HUES64 (cell line): Measurements from ENCODE around the gene MICAL2. TPM values are rescaled to one million over a fixed set of nuclear protein-coding genes. Genes with fewer than 3 reads are reported as not detected.

Source experiments
- H3K27ac ChIP-seq: 2 replicates; pipeline ENCODE4 v1.7.0; 2013; ENCODE audit warnings: low read depth, low read length, inconsistent platforms
- H3K27me3 ChIP-seq: 2 replicates; pipeline ENCODE4 v1.6.1; 2013; ENCODE audit warnings: mild to moderate bottlenecking, low read length; ENCODE audit not compliant: insufficient read depth
- H3K36me3 ChIP-seq: 2 replicates; pipeline ENCODE4 v1.6.1; 2013; ENCODE audit warnings: mild to moderate bottlenecking, low read length; ENCODE audit not compliant: insufficient read depth
- H3K4me1 ChIP-seq: 2 replicates; pipeline ENCODE4 v1.6.1; 2013; ENCODE audit warnings: mild to moderate bottlenecking, low read length, moderate library complexity; ENCODE audit not compliant: insufficient read depth
- H3K4me3 ChIP-seq: 2 replicates; pipeline ENCODE4 v1.5.1; 2013; ENCODE audit warnings: mild to moderate bottlenecking, low read length, moderate library complexity
- H3K9ac ChIP-seq: 2 replicates; pipeline ENCODE4 v1.6.1; 2013; ENCODE audit warnings: mild to moderate bottlenecking, low read depth, low read length
- H3K9me3 ChIP-seq: 2 replicates; pipeline ENCODE4 v1.6.1; 2013; ENCODE audit warnings: low read depth, low read length; ENCODE audit not compliant: insufficient read depth
- WGBS: fragments of 150-250, 120-280 bp; methylation state at CpG from one replicate; pipeline ENCODE4 v1.1.7; 2013; ENCODE audit warnings: missing lambda C conversion rate; 5-methylcytosine and 5-hydroxymethylcytosine counted together
- polyA plus RNA-seq, 2 experiments: library from polyadenylated mRNA; stranded (reverse); fragments of 50-300 nt; gene quantifications; one replicate each; pipeline ENCODE4 v1.2.3, GENCODE V29; 2013

MICAL2 gene
- 2.5 TPM for polyA plus RNA-seq (2013, experiment 1 of 2)
- polyA plus RNA-seq (2013, experiment 2 of 2): 1.2 TPM

- Histone ChIP-seq H3K27ac (no peak within 1 kb of the TSS), H3K4me3 (peak within 1 kb of the TSS; percentile 64), H3K9me3 (no peaks in the 10 kb centered on the region), H3K9ac (no peak within 1 kb of the TSS), H3K36me3 (no peaks in the 10 kb centered on the region), H3K4me1 (peaks cover 8% of the 10 kb centered on the region; the same call in 1 of the 2 replicates), H3K27me3 (peaks cover 47% of the 10 kb centered on the region)
- under 1% methylated on average over 56 of the region's 56 CpGs for WGBS
Observed at GRCh38 chr11:12110201-12110713, at the start of gene MICAL2. Gene MICAL2, plus strand, starts transcription at chr11:12110590. Its CDS starts 51,566 bp downstream, at chr11:12162156.

GRCh38 chr11:12061851-12062560, 48.4 kb upstream of the MICAL2 start:
- H3K27ac ChIP-seq: no peak overlapping the region

DNA sequence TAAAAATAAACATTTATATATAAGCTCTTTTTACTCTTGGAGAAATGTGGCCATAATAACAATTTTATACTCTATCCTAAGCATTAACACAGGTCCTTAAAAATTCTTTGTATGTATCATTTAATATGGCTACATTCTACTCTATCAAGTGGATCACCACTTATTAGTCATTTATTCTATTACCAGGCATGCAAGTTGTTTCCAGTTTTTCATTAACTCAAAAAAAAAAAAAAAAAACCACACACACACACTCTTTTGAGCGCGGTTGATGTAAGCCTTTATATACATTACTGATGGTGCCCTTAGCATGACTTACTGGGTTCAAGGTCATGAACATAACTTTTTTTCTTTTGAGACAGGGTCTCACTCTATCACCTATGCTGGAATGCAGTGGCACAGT, 47.1 kb upstream of the MICAL2 start:
- Histone ChIP-seq H3K9ac (no peak overlapping the region), H3K27ac (no peak overlapping the region), H3K4me3 (no peak overlapping the region), H3K27me3 (no peaks in the 10 kb centered on the region), H3K36me3 (no peaks in the 10 kb centered on the region), H3K9me3 (no peaks in the 10 kb centered on the region), H3K4me1 (peaks cover 20% of the 10 kb centered on the region)
- 100% methylated on average over 2 of the region's 2 CpGs for WGBS

More at GRCh38 chr11:12061851-12062560, 48.4 kb upstream of the MICAL2 start:
- H3K4me1 ChIP-seq: peaks cover 9% of the 10 kb centered on the region
- H3K36me3 ChIP-seq: no peaks in the 10 kb centered on the region
- H3K4me3 ChIP-seq: no peak overlapping the region
- H3K9ac ChIP-seq: no peak overlapping the region
- H3K9me3 ChIP-seq: no peaks in the 10 kb centered on the region
- 78% methylated on average over 9 of the region's 9 CpGs for WGBS
- H3K27me3 ChIP-seq: no peaks in the 10 kb centered on the region

- no peak overlapping the region for H3K9ac ChIP-seq
- H3K4me1 ChIP-seq: peaks cover 20% of the 10 kb centered on the region
- no peaks in the 10 kb centered on the region for H3K27me3 ChIP-seq
- H3K36me3 ChIP-seq: no peaks in the 10 kb centered on the region
- 79% methylated on average over 6 of the region's 7 CpGs for WGBS
- H3K9me3 ChIP-seq: no peaks in the 10 kb centered on the region
- no peak overlapping the region for H3K4me3 ChIP-seq
- no peak overlapping the region for H3K27ac ChIP-seq
Observed at GRCh38 chr11:12064136-12064953, 46.0 kb upstream of the MICAL2 start.

GRCh38 chr11:12064954-12065280, 45.5 kb upstream of the MICAL2 start:
- WGBS: 97% methylated on average over 3 of the region's 3 CpGs
- peaks cover 20% of the 10 kb centered on the region for H3K4me1 ChIP-seq

GRCh38 chr11:12066056-12066798, 44.2 kb upstream of the MICAL2 start:
- no peak overlapping the region for H3K4me3 ChIP-seq
- WGBS: 73% methylated on average over 7 of the region's 7 CpGs
- H3K9ac ChIP-seq: no peak overlapping the region
- H3K4me1 ChIP-seq: peaks cover 20% of the 10 kb centered on the region
- no peaks in the 10 kb centered on the region for H3K27me3 ChIP-seq
- no peaks in the 10 kb centered on the region for H3K9me3 ChIP-seq
- H3K27ac ChIP-seq: peak overlapping the region; percentile 54
- no peaks in the 10 kb centered on the region for H3K36me3 ChIP-seq

More at GRCh38 chr11:12064954-12065280, 45.5 kb upstream of the MICAL2 start:
- no peaks in the 10 kb centered on the region for H3K9me3 ChIP-seq
- H3K36me3 ChIP-seq: no peaks in the 10 kb centered on the region
- no peaks in the 10 kb centered on the region for H3K27me3 ChIP-seq
- no peak overlapping the region for H3K27ac ChIP-seq
- H3K4me3 ChIP-seq: no peak overlapping the region
- H3K9ac ChIP-seq: no peak overlapping the region

GRCh38 chr11:12066799-12067508, 43.4 kb upstream of the MICAL2 start:
- H3K9ac ChIP-seq: no peak overlapping the region
- no peaks in the 10 kb centered on the region for H3K36me3 ChIP-seq
- no peaks in the 10 kb centered on the region for H3K27me3 ChIP-seq
- 30% methylated on average over 8 of the region's 8 CpGs for WGBS
- H3K9me3 ChIP-seq: no peaks in the 10 kb centered on the region
- H3K27ac ChIP-seq: peak overlapping the region; percentile 54
- H3K4me3 ChIP-seq: no peak overlapping the region
- H3K4me1 ChIP-seq: peaks cover 20% of the 10 kb centered on the region

DNA sequence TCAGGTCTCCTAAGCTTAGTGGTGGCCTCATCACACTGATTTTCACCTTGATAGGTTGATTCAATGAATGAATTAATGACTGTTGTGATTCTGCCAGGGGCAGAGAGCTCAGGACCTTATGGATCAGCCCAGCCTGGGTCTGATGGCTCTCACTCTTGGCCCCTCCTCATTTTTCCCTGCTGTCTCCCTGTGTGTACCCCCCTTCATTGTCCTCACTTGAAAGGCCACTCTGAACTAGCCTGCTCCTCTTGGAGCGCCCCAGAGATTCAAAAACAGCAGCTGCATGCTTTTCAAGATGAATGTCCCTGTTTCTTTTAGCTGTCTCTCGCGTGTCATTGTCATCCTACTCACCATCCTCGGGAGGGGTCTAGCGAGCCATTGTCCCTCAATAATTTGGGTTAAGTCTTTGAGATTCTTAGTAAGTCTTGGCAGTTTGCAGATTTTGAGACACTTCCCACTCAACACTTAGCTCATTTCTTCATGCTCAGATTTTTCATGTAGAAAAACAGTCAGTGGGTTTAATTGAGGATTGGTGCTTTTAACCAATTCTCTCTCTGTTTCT, 42.5 kb upstream of the MICAL2 start:
- H3K4me1 ChIP-seq: peaks cover 20% of the 10 kb centered on the region
- WGBS: 77% methylated on average over 5 of the region's 5 CpGs
- no peak overlapping the region for H3K4me3 ChIP-seq
- no peaks in the 10 kb centered on the region for H3K36me3 ChIP-seq
- H3K9me3 ChIP-seq: no peaks in the 10 kb centered on the region
- H3K27me3 ChIP-seq: no peaks in the 10 kb centered on the region
- H3K27ac ChIP-seq: no peak overlapping the region
- no peak overlapping the region for H3K9ac ChIP-seq

- Histone ChIP-seq H3K27ac (no peak overlapping the region), H3K4me1 (peaks cover 20% of the 10 kb centered on the region), H3K9ac (no peak overlapping the region), H3K27me3 (no peaks in the 10 kb centered on the region), H3K36me3 (no peaks in the 10 kb centered on the region), H3K4me3 (no peak overlapping the region), H3K9me3 (no peaks in the 10 kb centered on the region)
- 91% methylated on average over 12 of the region's 12 CpGs for WGBS
Observed at GRCh38 chr11:12069066-12069676, 41.2 kb upstream of the MICAL2 start.
